Measurements from ENCODE around the gene RFX1. TPM values are rescaled to one million over a fixed set of nuclear protein-coding genes. Genes with fewer than 3 reads are reported as not detected.

RFX1 gene
- total and polyA plus RNA-seq, 2 experiments from 2014 or later: 8.9 to 11.8 TPM

- H3K9me3 Mint-ChIP-seq: no peaks in the 10 kb centered on the region
- Histone ChIP-seq H3K36me3 (ENCODE audit: insufficient read depth) (peaks cover 13% of the 10 kb centered on the region; the same call in 1 of the 2 replicates), H3K79me2 (replicated peaks; ENCODE audit: insufficient read depth) (peaks cover 14% of the 10 kb centered on the region), H3K4me2 (no peak overlapping the region), H3F3A (replicated peaks; ENCODE audit: low read depth) (0 out of 2 replicates have a peak, but pooled peaks cover 5% of the 10 kb centered on the region), H3K27me3 (ENCODE audit: insufficient read depth) (no peaks in the 10 kb centered on the region), H3K4me1 (ENCODE audit: insufficient read depth) (peaks cover 7% of the 10 kb centered on the region; the same call in 1 of the 2 replicates), H3K9me2 (ENCODE audit: insufficient read depth) (no peaks in the 10 kb centered on the region), H4K20me1 (replicated peaks; ENCODE audit: insufficient read depth) (peaks cover 17% of the 10 kb centered on the region), H3K27ac (ENCODE audit: low read depth) (peak overlapping the region; percentile 32; the same call in 1 of the 2 replicates), H2AFZ (no peak overlapping the region), H3K4me3 (no peak overlapping the region)
- DNase-seq (ENCODE audit: low spot score) (no peak), ATAC-seq (no peak)
- H3K4me1 Mint-ChIP-seq: peaks cover 13% of the 10 kb centered on the region
- H3K27me3 Mint-ChIP-seq (ENCODE audit: insufficient read depth, low read depth, poor library complexity): peaks cover 10% of the 10 kb centered on the region
- H3K4me3 Mint-ChIP-seq: no peak overlapping the region
- H3K27ac Mint-ChIP-seq: peak overlapping the region; percentile 10; the same call in 1 of the 2 replicates
- TF ChIP-seq EZH2 (IDR thresholded peaks at IDR 0.05; ENCODE audit: low read depth, unreplicated experiment) (no peak), ZNF114 (CRISPR knock-in tag; IDR thresholded peaks at IDR 0.05) (no peak), POLR2AphosphoS5 (IDR thresholded peaks at IDR 0.05; ENCODE audit: low read depth) (no peak)
- TF ChIP-seq, protein P1, sequence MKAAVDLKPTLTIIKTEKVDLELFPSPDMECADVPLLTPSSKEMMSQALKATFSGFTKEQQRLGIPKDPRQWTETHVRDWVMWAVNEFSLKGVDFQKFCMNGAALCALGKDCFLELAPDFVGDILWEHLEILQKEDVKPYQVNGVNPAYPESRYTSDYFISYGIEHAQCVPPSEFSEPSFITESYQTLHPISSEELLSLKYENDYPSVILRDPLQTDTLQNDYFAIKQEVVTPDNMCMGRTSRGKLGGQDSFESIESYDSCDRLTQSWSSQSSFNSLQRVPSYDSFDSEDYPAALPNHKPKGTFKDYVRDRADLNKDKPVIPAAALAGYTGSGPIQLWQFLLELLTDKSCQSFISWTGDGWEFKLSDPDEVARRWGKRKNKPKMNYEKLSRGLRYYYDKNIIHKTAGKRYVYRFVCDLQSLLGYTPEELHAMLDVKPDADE (IDR thresholded peaks at IDR 0.05): no peak
- TF ChIP-seq, protein P2, sequence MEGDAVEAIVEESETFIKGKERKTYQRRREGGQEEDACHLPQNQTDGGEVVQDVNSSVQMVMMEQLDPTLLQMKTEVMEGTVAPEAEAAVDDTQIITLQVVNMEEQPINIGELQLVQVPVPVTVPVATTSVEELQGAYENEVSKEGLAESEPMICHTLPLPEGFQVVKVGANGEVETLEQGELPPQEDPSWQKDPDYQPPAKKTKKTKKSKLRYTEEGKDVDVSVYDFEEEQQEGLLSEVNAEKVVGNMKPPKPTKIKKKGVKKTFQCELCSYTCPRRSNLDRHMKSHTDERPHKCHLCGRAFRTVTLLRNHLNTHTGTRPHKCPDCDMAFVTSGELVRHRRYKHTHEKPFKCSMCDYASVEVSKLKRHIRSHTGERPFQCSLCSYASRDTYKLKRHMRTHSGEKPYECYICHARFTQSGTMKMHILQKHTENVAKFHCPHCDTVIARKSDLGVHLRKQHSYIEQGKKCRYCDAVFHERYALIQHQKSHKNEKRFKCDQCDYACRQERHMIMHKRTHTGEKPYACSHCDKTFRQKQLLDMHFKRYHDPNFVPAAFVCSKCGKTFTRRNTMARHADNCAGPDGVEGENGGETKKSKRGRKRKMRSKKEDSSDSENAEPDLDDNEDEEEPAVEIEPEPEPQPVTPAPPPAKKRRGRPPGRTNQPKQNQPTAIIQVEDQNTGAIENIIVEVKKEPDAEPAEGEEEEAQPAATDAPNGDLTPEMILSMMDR (conservative IDR thresholded peaks at IDR 0.05; ENCODE audit: low read depth in 2 of 2): no peak
- TF ChIP-seq, protein P3, sequence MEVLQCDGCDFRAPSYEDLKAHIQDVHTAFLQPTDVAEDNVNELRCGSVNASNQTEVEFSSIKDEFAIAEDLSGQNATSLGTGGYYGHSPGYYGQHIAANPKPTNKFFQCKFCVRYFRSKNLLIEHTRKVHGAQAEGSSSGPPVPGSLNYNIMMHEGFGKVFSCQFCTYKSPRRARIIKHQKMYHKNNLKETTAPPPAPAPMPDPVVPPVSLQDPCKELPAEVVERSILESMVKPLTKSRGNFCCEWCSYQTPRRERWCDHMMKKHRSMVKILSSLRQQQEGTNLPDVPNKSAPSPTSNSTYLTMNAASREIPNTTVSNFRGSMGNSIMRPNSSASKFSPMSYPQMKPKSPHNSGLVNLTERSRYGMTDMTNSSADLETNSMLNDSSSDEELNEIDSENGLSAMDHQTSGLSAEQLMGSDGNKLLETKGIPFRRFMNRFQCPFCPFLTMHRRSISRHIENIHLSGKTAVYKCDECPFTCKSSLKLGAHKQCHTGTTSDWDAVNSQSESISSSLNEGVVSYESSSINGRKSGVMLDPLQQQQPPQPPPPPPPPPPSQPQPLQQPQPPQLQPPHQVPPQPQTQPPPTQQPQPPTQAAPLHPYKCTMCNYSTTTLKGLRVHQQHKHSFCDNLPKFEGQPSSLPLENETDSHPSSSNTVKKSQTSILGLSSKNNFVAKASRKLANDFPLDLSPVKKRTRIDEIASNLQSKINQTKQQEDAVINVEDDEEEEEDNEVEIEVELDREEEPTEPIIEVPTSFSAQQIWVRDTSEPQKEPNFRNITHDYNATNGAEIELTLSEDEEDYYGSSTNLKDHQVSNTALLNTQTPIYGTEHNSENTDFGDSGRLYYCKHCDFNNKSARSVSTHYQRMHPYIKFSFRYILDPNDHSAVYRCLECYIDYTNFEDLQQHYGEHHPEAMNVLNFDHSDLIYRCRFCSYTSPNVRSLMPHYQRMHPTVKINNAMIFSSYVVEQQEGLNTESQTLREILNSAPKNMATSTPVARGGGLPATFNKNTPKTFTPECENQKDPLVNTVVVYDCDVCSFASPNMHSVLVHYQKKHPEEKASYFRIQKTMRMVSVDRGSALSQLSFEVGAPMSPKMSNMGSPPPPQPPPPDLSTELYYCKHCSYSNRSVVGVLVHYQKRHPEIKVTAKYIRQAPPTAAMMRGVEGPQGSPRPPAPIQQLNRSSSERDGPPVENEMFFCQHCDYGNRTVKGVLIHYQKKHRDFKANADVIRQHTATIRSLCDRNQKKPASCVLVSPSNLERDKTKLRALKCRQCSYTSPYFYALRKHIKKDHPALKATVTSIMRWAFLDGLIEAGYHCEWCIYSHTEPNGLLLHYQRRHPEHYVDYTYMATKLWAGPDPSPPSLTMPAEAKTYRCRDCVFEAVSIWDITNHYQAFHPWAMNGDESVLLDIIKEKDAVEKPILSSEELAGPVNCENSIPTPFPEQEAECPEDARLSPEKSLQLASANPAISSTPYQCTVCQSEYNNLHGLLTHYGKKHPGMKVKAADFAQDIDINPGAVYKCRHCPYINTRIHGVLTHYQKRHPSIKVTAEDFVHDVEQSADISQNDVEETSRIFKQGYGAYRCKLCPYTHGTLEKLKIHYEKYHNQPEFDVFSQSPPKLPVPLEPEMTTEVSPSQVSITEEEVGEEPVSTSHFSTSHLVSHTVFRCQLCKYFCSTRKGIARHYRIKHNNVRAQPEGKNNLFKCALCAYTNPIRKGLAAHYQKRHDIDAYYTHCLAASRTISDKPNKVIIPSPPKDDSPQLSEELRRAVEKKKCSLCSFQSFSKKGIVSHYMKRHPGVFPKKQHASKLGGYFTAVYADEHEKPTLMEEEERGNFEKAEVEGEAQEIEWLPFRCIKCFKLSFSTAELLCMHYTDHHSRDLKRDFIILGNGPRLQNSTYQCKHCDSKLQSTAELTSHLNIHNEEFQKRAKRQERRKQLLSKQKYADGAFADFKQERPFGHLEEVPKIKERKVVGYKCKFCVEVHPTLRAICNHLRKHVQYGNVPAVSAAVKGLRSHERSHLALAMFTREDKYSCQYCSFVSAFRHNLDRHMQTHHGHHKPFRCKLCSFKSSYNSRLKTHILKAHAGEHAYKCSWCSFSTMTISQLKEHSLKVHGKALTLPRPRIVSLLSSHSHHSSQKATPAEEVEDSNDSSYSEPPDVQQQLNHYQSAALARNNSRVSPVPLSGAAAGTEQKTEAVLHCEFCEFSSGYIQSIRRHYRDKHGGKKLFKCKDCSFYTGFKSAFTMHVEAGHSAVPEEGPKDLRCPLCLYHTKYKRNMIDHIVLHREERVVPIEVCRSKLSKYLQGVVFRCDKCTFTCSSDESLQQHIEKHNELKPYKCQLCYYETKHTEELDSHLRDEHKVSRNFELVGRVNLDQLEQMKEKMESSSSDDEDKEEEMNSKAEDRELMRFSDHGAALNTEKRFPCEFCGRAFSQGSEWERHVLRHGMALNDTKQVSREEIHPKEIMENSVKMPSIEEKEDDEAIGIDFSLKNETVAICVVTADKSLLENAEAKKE (CRISPR knock-in tag; IDR thresholded peaks at IDR 0.05): no peak
- peaks cover 53% of the 10 kb centered on the region for H3K36me3 Mint-ChIP-seq (ENCODE audit: low read depth)
These were observed 48.1 kb downstream of the RFX1 start for GRCh38 chr19:13958043-13958442.
